GM12878 (cell line): Measurements from ENCODE around the gene WWTR1. TPM values are rescaled to one million over a fixed set of nuclear protein-coding genes. Genes with fewer than 3 reads are reported as not detected.

ENCODE experiments used
- ATAC-seq: fragments of 200-7000 bp; cut with Tn5 transposase; 3 replicates; pipeline ENCODE4 v1.9.1; 2020; ENCODE audit warnings: mild to moderate bottlenecking, moderate library complexity
- BruUV-seq: library from RNA; stranded (reverse); fragments of 400-500 nt; replicated peaks from 2 replicates; lab custom pipeline; 2021; lab: Mats Ljungman, UMichigan
- CTCF ChIA-PET: fragments of 300-600 bp; sonication (Branson Sonifier 250); formaldehyde crosslinking; extraction: SDS; loops from one replicate; lab custom pipeline; 2021; ENCODE audit warnings: inconsistent platforms; lab: Yijun Ruan, JAX
- POLR2A ChIA-PET: fragments of 350-600 bp; formaldehyde crosslinking; extraction: SDS; loops from one replicate; lab custom pipeline; 2021; ENCODE audit warnings: inconsistent platforms; lab: Charles Lee
- RAD21 ChIA-PET: fragments of 300-600 bp; sonication (Branson Sonifier 250); formaldehyde crosslinking; loops from one replicate; lab custom pipeline; 2023; ENCODE audit warnings: antibody characterized with exemption; ENCODE audit not compliant: unreplicated experiment; lab: Charles Lee
- SMC1A ChIA-PET: fragments of 300-600 bp; sonication (Branson Sonifier 250); formaldehyde crosslinking; loops from one replicate; lab custom pipeline; 2023; ENCODE audit not compliant: unreplicated experiment, uncharacterized antibody; lab: Charles Lee
- DNase-seq: peaks from one replicate; pipeline ENCODE4 v3.0.0-alpha.2; 2011; ENCODE audit warnings: low read depth, low spot score
- FAIRE-seq: peaks from 3 replicates; lab custom pipeline; 2011; peaks lifted over from hg19 to GRCh38; lab: Jason Lieb, UNC
- H2AFZ ChIP-seq: 2 replicates; pipeline ENCODE4 v1.6.0; 2011; ENCODE audit warnings: low read depth, low read length, control low read depth; ENCODE audit not compliant: control insufficient read depth
- H3K27ac ChIP-seq: 2 replicates; pipeline ENCODE4 v1.5.1; 2011; ENCODE audit warnings: control low read depth; ENCODE audit not compliant: control insufficient read depth, insufficient read depth
- H3K27me3 ChIP-seq, 2 experiments: replicated peaks in 1 of 2; 2 replicates each; pipeline versions ENCODE4 v1.6.0 to v1.6.1; 2011; ENCODE audit warnings: low read length in 1 of 2; ENCODE audit not compliant: control insufficient read depth in 2 of 2, insufficient read depth in 2 of 2
- H3K36me3 ChIP-seq, 2 experiments: 2 replicates each; pipeline ENCODE4 v1.5.1; 2011; ENCODE audit warnings: low read length in 1 of 2; ENCODE audit not compliant: control insufficient read depth in 2 of 2, insufficient read depth in 2 of 2
- H3K4me1 ChIP-seq: 2 replicates; pipeline ENCODE4 v1.6.1; 2011; ENCODE audit warnings: mild to moderate bottlenecking, low read length, moderate library complexity, mixed read lengths; ENCODE audit not compliant: control insufficient read depth, insufficient read depth
- H3K4me2 ChIP-seq: 2 replicates; pipeline ENCODE4 v1.6.0; 2011; ENCODE audit warnings: control low read depth; ENCODE audit not compliant: control insufficient read depth, insufficient read depth
- H3K4me3 ChIP-seq: fragments of 200-600 bp; sonication (generic); 2 replicates; pipeline ENCODE4 v1.5.1; 2016
- H3K79me2 ChIP-seq: 2 replicates; pipeline ENCODE4 v1.6.0; 2011; ENCODE audit warnings: low read length; ENCODE audit not compliant: control insufficient read depth, insufficient read depth
- H3K9ac ChIP-seq: 2 replicates; pipeline ENCODE4 v1.8.0; 2011; ENCODE audit warnings: low read length, control low read depth, mixed read lengths; ENCODE audit not compliant: control insufficient read depth, insufficient read depth
- H3K9me3 ChIP-seq: replicated peaks from 3 replicates; pipeline ENCODE4 v1.5.1; 2011; ENCODE audit warnings: mild to moderate bottlenecking, low read length; ENCODE audit not compliant: control insufficient read depth, insufficient read depth
- H4K20me1 ChIP-seq: 2 replicates; pipeline ENCODE4 v1.6.0; 2011; ENCODE audit not compliant: control insufficient read depth, insufficient read depth
- BCLAF1 ChIP-seq: fragments of 450-650 bp; IDR thresholded peaks from 2 replicates; pipeline ENCODE4 v1.6.1; 2017; ENCODE audit warnings: antibody characterized with exemption, mild to moderate bottlenecking, moderate library complexity
- HCFC1 ChIP-seq: fragments of 150-350 bp; IDR thresholded peaks from 2 replicates; pipeline ENCODE4 v1.6.1; 2014; ENCODE audit warnings: low read length
- JUND ChIP-seq: IDR thresholded peaks from 2 replicates; pipeline ENCODE4 v1.6.1; 2012; ENCODE audit warnings: low read depth, mild to moderate bottlenecking, low read length, improper control_type of control experiment, moderate library complexity
- KLF5 ChIP-seq: fragments of 450-650 bp; IDR thresholded peaks from 2 replicates; pipeline ENCODE4 v1.6.1; 2014; ENCODE audit warnings: mild to moderate bottlenecking; ENCODE audit not compliant: partially characterized antibody
- ZNF274 ChIP-seq: IDR thresholded peaks from one replicate; pipeline ENCODE4 v1.8.0; 2011; ENCODE audit not compliant: insufficient read length, insufficient read depth
- WGBS: methylation state at CpG from one replicate; pipeline ENCODE4 v1.1.6; 2016; ENCODE audit warnings: low lambda C conversion rate; ENCODE audit not compliant: insufficient replicate concordance, insufficient coverage; ENCODE audit errors: missing lambda C conversion rate; 5-methylcytosine and 5-hydroxymethylcytosine counted together
- in situ Hi-C: fragments of 300-500 bp; cut with MboI; formaldehyde crosslinking; loops from 9 replicates; pipeline ENCODE4 v1.14.3; 2018; ENCODE audit warnings: mixed read lengths
- intact Hi-C: fragments of 100-400 bp; cut with micrococcal nuclease; formaldehyde crosslinking; loops from one replicate; pipeline ENCODE4 v1.14.2; 2022; ENCODE audit not compliant: unreplicated experiment
- polyA plus RNA-seq, 11 experiments: library from polyadenylated mRNA; depleted of rRNA in 4 of 11; unstranded in 6 of 11; stranded (reverse) in 5 of 11; fragments of >200 nt; fragmentation: Nextera tagmentation in 4 of 11; fragmentation: Illumina TruSeq in 1 of 11; extraction: Ambion mirVana in 4 of 11; extraction: Trizol in 1 of 11; gene quantifications; 1 replicate in 1 of 11; 2 replicates in 10 of 11; pipeline versions ENCODE4 v1.2.1 to v1.2.3, GENCODE V29; 2011 to 2016; ENCODE audit warnings: inconsistent platforms in 2 of 11, missing spikeins in 2 of 11, low read depth in 1 of 11
- total RNA-seq, 4 experiments: library from RNA; depleted of rRNA in 3 of 4; stranded (reverse); fragments of >200 nt in 3 of 4; fragmentation: Illumina TruSeq in 1 of 4; extraction: Trizol in 1 of 4; gene quantifications; 2 replicates each; pipeline versions ENCODE4 v1.2.1 to v1.2.3, GENCODE V29; 2013 to 2021
- TF ChIP-seq, protein P1 (sequence below): IDR thresholded peaks from 2 replicates; pipeline ENCODE4 v1.6.1; 2011; ENCODE audit warnings: low read depth, low read length, improper control_type of control experiment, borderline replicate concordance
- TF ChIP-seq, protein P2 (sequence below): fragments of 450-650 bp; IDR thresholded peaks from 2 replicates; pipeline ENCODE4 v1.6.1; 2017; ENCODE audit warnings: borderline replicate concordance

WWTR1 gene
- total and polyA plus RNA-seq, 10 of the 15 experiments (the other 5 are each of a cell fraction or from before 2014, with no cell fraction given), result 2.5 to 18.5 (median 5.8) TPM

GRCh38 chr3:149619136-149619535, 38.7 kb downstream of the WWTR1 start (continued):
- TF ChIP-seq, protein P1, sequence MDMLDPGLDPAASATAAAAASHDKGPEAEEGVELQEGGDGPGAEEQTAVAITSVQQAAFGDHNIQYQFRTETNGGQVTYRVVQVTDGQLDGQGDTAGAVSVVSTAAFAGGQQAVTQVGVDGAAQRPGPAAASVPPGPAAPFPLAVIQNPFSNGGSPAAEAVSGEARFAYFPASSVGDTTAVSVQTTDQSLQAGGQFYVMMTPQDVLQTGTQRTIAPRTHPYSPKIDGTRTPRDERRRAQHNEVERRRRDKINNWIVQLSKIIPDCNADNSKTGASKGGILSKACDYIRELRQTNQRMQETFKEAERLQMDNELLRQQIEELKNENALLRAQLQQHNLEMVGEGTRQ, result no peak
- TF ChIP-seq, all 136 proteins: peak for 0

DNA sequence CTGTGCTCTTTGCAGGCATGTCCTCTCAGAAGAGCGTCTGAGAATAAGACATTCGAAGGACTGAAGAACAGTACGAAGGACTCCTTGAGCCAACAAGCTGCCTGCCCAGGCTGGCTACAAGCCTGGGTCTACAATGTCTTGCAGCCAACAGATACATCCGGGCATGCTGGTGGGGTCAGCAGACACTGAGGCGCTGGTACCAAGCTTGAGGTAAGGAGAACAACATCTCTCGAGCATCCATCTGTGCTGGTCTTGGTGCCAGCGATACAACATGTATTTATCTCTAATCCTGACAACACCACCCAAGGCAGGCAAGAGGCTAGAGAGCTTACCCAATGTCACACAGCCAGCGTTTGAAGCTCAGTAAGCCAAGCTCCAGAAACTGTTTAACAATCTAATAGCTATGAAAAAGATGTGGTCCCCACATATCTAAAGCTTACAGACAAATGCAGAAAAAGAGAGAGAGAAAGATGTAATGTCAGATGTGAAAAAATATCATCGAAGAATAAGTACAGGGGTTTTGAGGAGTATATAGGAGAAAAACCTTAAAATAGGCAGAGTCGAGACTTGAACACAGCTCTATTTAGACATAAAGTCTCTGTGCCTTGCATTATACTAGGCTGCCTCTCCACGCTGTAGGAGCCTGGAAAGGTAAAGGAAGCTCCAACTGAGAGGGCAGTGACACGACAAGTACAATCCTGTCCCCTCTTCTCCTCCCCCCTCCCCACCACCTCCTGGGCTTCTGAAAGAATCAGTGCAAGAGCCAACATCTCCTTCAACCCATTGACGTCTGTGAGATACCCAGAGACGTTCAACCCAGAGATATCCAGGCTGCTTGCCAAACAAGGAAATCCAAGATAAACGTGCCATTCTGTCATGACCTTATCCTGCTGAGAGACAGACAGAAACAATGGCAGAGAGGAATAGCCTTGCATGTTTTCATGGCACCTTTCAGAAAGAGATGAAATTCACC, 39.4 kb downstream of the WWTR1 start:
- FAIRE-seq (no peak), ATAC-seq (no peak)
- Histone ChIP-seq H3K4me2 (no peak overlapping the region), H3K9ac (no peak overlapping the region), H3K9me3 (no peaks in the 10 kb centered on the region), H2AFZ (no peak overlapping the region), H3K4me1 (peaks cover 14% of the 10 kb centered on the region), H3K36me3 (no peaks in the 10 kb centered on the region; a peak in 1 of 4 replicates), H3K4me3 (no peak overlapping the region)
- intact Hi-C loops (no loop called here), in situ Hi-C loops (no loop called here)
- RAD21 ChIA-PET, result interaction anchor here (1.0 to 4.0 kb wide), 3 partner anchors 9 to 50 kb away, joined by 3 to 17 read pairs (median 9); no protein-coding TSS in a partner anchor
- SMC1A ChIA-PET, result interaction anchor here (0.8 to 4.5 kb wide), 9 partner anchors 8 to 86 kb away, joined by 3 to 53 read pairs (median 4); no protein-coding TSS in a partner anchor
- no TSS peak for BruUV-seq
- TF ChIP-seq JUND (no peak), BCLAF1 (no peak), KLF5 (no peak), ZNF274 (no peak), HCFC1 (no peak)
- TF ChIP-seq, protein P2, sequence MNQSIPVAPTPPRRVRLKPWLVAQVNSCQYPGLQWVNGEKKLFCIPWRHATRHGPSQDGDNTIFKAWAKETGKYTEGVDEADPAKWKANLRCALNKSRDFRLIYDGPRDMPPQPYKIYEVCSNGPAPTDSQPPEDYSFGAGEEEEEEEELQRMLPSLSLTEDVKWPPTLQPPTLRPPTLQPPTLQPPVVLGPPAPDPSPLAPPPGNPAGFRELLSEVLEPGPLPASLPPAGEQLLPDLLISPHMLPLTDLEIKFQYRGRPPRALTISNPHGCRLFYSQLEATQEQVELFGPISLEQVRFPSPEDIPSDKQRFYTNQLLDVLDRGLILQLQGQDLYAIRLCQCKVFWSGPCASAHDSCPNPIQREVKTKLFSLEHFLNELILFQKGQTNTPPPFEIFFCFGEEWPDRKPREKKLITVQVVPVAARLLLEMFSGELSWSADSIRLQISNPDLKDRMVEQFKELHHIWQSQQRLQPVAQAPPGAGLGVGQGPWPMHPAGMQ, result no peak
- TF ChIP-seq, all 136 proteins: peak for 0
- CTCF ChIA-PET, result interaction anchor here (0.7 to 4.0 kb wide), 9 partner anchors 9 to 98 kb away, joined by 3 to 14 read pairs (median 3); partner anchors contain the start of gene WWTR1
- Histone ChIP-seq H3K27ac (no peak overlapping the region), H3K27me3 (no peaks in the 10 kb centered on the region), H4K20me1 (no peaks in the 10 kb centered on the region), H3K79me2 (peaks cover 2% of the 10 kb centered on the region)
- 94% methylated on average over 15 of the region's 15 CpGs for WGBS
- DNase-seq, result no peak
- POLR2A ChIA-PET, result interaction anchor here (0.9 kb wide), 1 partner anchor 33 kb away, joined by 3 read pairs; no protein-coding TSS in a partner anchor
